Stomach (tissue), 9 donors: ENCODE results near the gene RNASEH2C. TPM values are rescaled to one million over a fixed set of nuclear protein-coding genes. Genes with fewer than 3 reads are reported as not detected.

Experiments
- DNase-seq, 2 donors: peaks; one replicate each; pipeline versions ENCODE4 v3.0.0 to v3.0.0-alpha.2; 2013 to 2019
- H3K27ac ChIP-seq, 5 donors: fragments of 200-600 bp in 4 of 5; sonication (generic) in 4 of 5; one replicate each; pipeline ENCODE4 v1.5.1; 2013 to 2019; ENCODE audit warnings: mild to moderate bottlenecking in 1 of 5, moderate library complexity in 1 of 5
- H3K27me3 ChIP-seq, 3 donors: fragments of 200-600 bp; sonication (generic); one replicate each; pipeline ENCODE4 v1.5.1; 2017 to 2019; ENCODE audit warnings: mixed run types in 1 of 3
- H3K36me3 ChIP-seq, 4 donors: fragments of 200-600 bp; sonication (generic); 1 replicate in 3 of 4; 2 replicates in 1 of 4; pipeline ENCODE4 v1.5.1; 2016 to 2019
- H3K4me1 ChIP-seq, 4 donors: fragments of 200-600 bp; sonication (generic); one replicate each; pipeline ENCODE4 v1.5.1; 2016 to 2019
- H3K4me3 ChIP-seq, 4 donors: fragments of 200-600 bp; sonication (generic) in 3 of 4; one replicate each; pipeline ENCODE4 v1.5.1; 2016 to 2019; ENCODE audit warnings: mild to moderate bottlenecking in 1 of 4
- H3K9me3 ChIP-seq, 4 donors: fragments of 200-600 bp; sonication (generic); one replicate each; pipeline ENCODE4 v1.5.1; 2016 to 2019
- EP300 ChIP-seq: sonication (generic); formaldehyde crosslinking; IDR thresholded peaks from one replicate; pipeline ENCODE4 v1.6.1; 2017; ENCODE audit warnings: antibody characterized with exemption
- POLR2A ChIP-seq, 4 donors: fragments of 450-650 bp; IDR thresholded peaks; one replicate each; pipeline ENCODE4 v1.6.1; 2016; ENCODE audit warnings: antibody characterized with exemption in 4 of 4, control low read depth in 2 of 4, mild to moderate bottlenecking in 1 of 4, moderate library complexity in 1 of 4
- POLR2AphosphoS5 ChIP-seq, 3 donors: sonication (generic); formaldehyde crosslinking; IDR thresholded peaks; one replicate each; pipeline ENCODE4 v1.6.1; 2016; ENCODE audit warnings: antibody characterized with exemption in 3 of 3
- WGBS, 5 donors: extraction: QIAGEN DNeasy Blood & Tissue Kit in 3 of 5; methylation state at CpG; one replicate each; pipeline versions ENCODE4 v1.1.5 to v1.1.7; 2013 to 2018; 5-methylcytosine and 5-hydroxymethylcytosine counted together
- intact Hi-C: fragments of 100-400 bp; cut with DNase I; formaldehyde crosslinking; loops from one replicate; pipeline ENCODE4 v1.15.1; 2023; ENCODE audit warnings: low total_unique reads
- polyA plus RNA-seq, 3 donors: library from polyadenylated mRNA; stranded (reverse); fragments of 200-250 nt; gene quantifications; one replicate each; pipeline ENCODE4 v1.2.3, GENCODE V29; 2013
- total RNA-seq, 5 donors: library from RNA; depleted of rRNA; stranded (reverse); fragments of >200 nt; gene quantifications; one replicate each; pipeline versions ENCODE4 v1.1.0 to v1.2.3, GENCODE V29; 2014 to 2016
- TF ChIP-seq, protein P1 (sequence below), 7 experiments: fragments of 450-650 bp in 4 of 7; fragments of 200-600 bp in 3 of 7; sonication (generic) in 3 of 7; IDR thresholded peaks; one replicate each; pipeline ENCODE4 v1.5.1; 2016 to 2019; ENCODE audit warnings: antibody characterized with exemption in 7 of 7, control low read depth in 2 of 7, mild to moderate bottlenecking in 1 of 7
- donor health status: healthy with polysubstance abuse.
- donor health status: Bipolar disorder and iron deficiency.
- donor health status: healthy.

The RNASEH2C gene
- total and polyA plus RNA-seq, 8 donors, result 14.1 to 171 (median 67.1) TPM

DNA sequence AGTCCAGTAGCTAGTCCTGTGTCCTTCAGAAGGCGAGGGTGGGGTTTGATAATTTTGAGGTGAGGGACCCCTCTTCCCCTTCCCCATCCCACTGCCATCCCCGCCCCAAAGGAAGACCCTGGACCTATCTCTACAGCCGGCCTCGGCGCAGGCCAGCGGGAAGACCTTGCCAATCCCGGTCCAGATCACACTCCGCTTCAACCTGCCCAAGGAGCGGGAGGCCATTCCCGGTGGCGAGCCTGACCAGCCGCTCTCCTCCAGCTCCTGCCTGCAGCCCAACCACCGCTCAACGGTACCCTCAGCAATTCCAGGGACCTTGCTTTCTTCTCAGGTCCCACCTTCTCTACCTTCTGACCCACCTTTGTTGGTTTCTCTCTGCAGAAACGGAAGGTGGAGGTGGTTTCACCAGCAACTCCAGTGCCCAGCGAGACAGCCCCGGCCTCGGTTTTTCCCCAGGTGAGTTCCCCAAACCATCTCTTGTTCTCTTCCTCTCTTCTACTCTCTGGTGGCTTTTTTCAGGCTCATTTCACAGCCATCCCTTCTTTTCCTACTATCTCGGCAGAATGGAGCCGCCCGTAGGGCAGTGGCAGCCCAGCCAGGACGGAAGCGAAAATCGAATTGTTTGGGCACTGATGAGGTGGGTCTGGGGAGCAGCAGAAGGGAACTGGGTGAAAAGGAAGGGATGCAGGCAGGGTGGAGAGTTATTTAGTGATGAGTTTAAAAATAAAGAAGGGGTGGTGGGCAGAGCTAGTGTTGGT, 7.2 kb downstream of the RNASEH2C start:
- H3K9me3 ChIP-seq, result no peaks in the 10 kb centered on the region
- H3K4me1 ChIP-seq, result peaks cover 20 to 47% (median 34%) of the 10 kb centered on the region in 4 donors
- peak overlapping the region in 3 of 4 donors; percentile 53 to 61 (median 60) for H3K4me3 ChIP-seq
- no peaks in the 10 kb centered on the region for H3K27me3 ChIP-seq
- no peak for DNase-seq
- WGBS, 5 donors, result 90 to 95% (median 93%) methylated on average over 23 to 24 of the region's 24 CpGs
- TF ChIP-seq, protein P1, sequence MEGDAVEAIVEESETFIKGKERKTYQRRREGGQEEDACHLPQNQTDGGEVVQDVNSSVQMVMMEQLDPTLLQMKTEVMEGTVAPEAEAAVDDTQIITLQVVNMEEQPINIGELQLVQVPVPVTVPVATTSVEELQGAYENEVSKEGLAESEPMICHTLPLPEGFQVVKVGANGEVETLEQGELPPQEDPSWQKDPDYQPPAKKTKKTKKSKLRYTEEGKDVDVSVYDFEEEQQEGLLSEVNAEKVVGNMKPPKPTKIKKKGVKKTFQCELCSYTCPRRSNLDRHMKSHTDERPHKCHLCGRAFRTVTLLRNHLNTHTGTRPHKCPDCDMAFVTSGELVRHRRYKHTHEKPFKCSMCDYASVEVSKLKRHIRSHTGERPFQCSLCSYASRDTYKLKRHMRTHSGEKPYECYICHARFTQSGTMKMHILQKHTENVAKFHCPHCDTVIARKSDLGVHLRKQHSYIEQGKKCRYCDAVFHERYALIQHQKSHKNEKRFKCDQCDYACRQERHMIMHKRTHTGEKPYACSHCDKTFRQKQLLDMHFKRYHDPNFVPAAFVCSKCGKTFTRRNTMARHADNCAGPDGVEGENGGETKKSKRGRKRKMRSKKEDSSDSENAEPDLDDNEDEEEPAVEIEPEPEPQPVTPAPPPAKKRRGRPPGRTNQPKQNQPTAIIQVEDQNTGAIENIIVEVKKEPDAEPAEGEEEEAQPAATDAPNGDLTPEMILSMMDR (IDR thresholded peaks at IDR 0.05), result no peak
- TF ChIP-seq EP300 (no peak), POLR2A (IDR thresholded peaks at IDR 0.05) (no peak), POLR2AphosphoS5 (IDR thresholded peaks at IDR 0.05) (no peak)
- intact Hi-C loops, result loop anchor here (5.0 kb wide), 1 partner anchor 104 kb away; no protein-coding TSS in a partner anchor
- H3K36me3 ChIP-seq, result peaks cover 48 to 56% (median 55%) of the 10 kb centered on the region in 4 donors
- peak overlapping the region in 4 of 5 donors; percentile 98 to 100 (median 99) for H3K27ac ChIP-seq

DNA sequence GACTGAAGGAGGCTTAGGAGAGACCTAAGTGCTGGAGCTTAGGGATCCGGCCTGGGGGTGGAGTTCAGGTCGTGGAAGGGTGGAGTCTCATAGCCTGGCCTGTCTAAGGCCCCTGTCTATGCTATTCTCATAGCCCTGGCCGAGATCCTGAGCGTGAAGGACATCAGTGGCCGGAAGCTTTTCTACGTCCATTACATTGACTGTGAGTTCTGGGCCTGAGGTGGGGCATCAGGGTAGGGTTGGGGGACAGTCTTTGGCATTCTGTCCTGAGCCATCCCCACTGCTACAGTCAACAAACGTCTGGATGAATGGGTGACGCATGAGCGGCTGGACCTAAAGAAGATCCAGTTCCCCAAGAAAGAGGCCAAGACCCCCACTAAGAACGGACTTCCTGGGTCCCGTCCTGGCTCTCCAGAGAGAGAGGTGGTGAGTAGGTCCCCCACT, 7.9 kb downstream of the RNASEH2C start:
- intact Hi-C loops, result loop anchor here (5.0 kb wide), 1 partner anchor 105 kb away; no protein-coding TSS in a partner anchor
- Histone ChIP-seq H3K27ac (peak overlapping the region; percentile 98 to 100 (median 99)), H3K27me3 (no peaks in the 10 kb centered on the region), H3K36me3 (peaks cover 42 to 49% (median 48%) of the 10 kb centered on the region in 4 donors), H3K4me1 (peaks cover 20 to 40% (median 29%) of the 10 kb centered on the region in 4 donors), H3K9me3 (no peaks in the 10 kb centered on the region), H3K4me3 (peak overlapping the region; percentile 53 to 67 (median 60))
- peak in 1 of 3 donors; percentile 10 for TF ChIP-seq POLR2AphosphoS5 (IDR thresholded peaks at IDR 0.05)
- TF ChIP-seq, protein P1 (IDR thresholded peaks at IDR 0.05), result no peak
- no peak for TF ChIP-seq POLR2A (IDR thresholded peaks at IDR 0.05)
- no peak for TF ChIP-seq EP300
- WGBS, 5 donors, result 20 to 31% (median 31%) methylated on average over 11 of the region's 11 CpGs
- no peak for DNase-seq

DNA sequence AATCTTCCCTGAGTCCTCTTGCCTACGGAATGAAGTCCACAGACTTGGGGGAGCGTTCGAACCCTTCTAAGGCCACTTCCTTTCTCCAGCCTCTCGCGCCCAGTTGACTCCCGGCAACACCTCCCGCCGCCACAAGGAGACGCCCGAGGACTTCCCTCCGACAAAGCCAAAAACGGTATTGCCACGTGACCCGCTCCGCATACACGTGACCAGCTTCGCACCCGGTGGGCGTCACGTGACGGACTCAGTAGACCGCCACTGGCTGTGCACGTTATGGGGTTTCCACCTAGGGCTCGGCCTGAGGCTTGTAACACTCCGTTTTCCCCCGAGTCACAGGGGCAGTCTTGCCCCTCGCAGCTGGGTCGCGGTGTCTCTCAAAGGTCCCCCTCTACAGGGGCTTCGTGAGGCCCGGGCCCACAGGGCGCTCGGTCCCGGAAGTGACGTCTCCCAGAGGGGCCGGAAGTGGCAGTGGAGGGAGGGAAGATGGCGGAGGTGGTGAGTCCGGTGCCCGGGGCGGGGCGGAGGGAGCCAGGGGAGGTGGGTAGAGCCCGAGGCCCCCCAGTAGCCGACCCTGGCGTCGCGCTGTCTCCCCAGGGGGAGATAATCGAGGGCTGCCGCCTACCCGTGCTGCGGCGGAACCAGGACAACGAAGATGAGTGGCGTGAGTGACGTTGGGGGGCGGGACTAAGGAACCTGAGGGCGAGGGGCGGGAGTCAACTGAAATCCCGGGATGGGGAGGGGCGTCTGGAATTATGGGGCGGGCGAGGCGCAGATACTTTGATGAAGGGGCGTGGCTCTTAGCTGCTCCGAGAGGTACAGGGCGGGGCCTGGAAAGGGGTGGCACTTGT, 8.6 kb downstream of the RNASEH2C start, which contains the start of gene KAT5:
TSS of gene KAT5 (plus strand) at position 468 of the 848 bp plus-strand sequence. CDS start at position 484, 16 bp downstream.
- no peaks in the 10 kb centered on the region for H3K9me3 ChIP-seq
- DNase-seq, result peak; percentile 99
- no peaks in the 10 kb centered on the region for H3K27me3 ChIP-seq
- intact Hi-C loops, result loop anchor here (5.0 kb wide), 1 partner anchor 105 kb away; no protein-coding TSS in a partner anchor
- TF ChIP-seq, protein P1 (IDR thresholded peaks at IDR 0.05), result peak in 6 of 7 experiments; percentile 97 to 100 (median 98)
- TF ChIP-seq EP300 (no peak), POLR2A (IDR thresholded peaks at IDR 0.05) (peak in 2 of 4 donors; percentile 54 to 86), POLR2AphosphoS5 (IDR thresholded peaks at IDR 0.05) (peak; percentile 83 to 91 (median 84))
- peak within 1 kb of the TSS; percentile 98 to 100 (median 99) for H3K27ac ChIP-seq
- WGBS, 5 donors, result 0 to 1% (median 1%) methylated on average over 38 to 65 of the region's 65 CpGs
- H3K4me1 ChIP-seq, result peaks cover 20 to 33% (median 27%) of the 10 kb centered on the region in 4 donors
- H3K36me3 ChIP-seq, result peaks cover 35 to 42% (median 42%) of the 10 kb centered on the region in 4 donors
- H3K4me3 ChIP-seq, result peak within 1 kb of the TSS; percentile 53 to 67 (median 60)
